HUES6 (cell line): ENCODE measurements around the gene FSIP1.

Source experiments
- H3K27ac ChIP-seq: 2 replicates; pipeline ENCODE4 v1.7.0; 2013; ENCODE audit warnings: low read depth, mild to moderate bottlenecking, low read length, inconsistent platforms
- H3K27me3 ChIP-seq: 2 replicates; pipeline ENCODE4 v1.6.1; 2013; ENCODE audit warnings: low read length; ENCODE audit not compliant: control insufficient read depth, insufficient read depth
- H3K36me3 ChIP-seq: 2 replicates; pipeline ENCODE4 v1.6.1; 2013; ENCODE audit warnings: low read length; ENCODE audit not compliant: control insufficient read depth, insufficient read depth
- H3K4me1 ChIP-seq: 2 replicates; pipeline ENCODE4 v1.6.1; 2013; ENCODE audit warnings: low read length; ENCODE audit not compliant: control insufficient read depth, insufficient read depth
- H3K4me3 ChIP-seq: 2 replicates; pipeline ENCODE4 v1.5.1; 2013; ENCODE audit warnings: low read depth, low read length
- H3K9ac ChIP-seq: one replicate; pipeline ENCODE4 v1.6.1; 2013; ENCODE audit warnings: mild to moderate bottlenecking, low read length
- H3K9me3 ChIP-seq: 2 replicates; pipeline ENCODE4 v1.6.1; 2013; ENCODE audit warnings: low read depth, low read length; ENCODE audit not compliant: control insufficient read depth, insufficient read depth

The FSIP1 gene

DNA sequence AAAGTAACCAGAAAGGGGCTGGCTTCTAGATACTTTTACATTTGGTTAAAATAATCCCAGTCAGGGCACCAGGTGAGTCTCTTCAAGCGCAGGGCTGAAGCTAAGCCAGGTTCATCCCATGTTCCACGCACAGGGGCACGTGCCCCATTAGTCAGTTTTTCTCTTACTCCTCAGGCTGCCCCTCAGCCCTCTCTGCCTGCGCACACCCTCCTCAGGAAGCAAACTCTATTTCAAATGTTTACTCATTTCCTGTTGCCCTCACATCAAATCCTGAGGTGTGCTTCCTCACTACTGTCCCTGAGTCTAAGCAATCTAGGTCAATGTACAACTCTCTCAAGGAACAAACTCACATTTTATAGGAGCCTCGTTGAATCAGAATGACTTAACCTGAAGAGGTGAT is 153.3 kb downstream of the FSIP1 start:
- Histone ChIP-seq H3K9me3 (peaks cover 5% of the 10 kb centered on the region), H3K36me3 (no peaks in the 10 kb centered on the region), H3K27me3 (no peaks in the 10 kb centered on the region), H3K27ac (no peak overlapping the region), H3K9ac (no peak overlapping the region), H3K4me3 (no peak overlapping the region), H3K4me1 (no peaks in the 10 kb centered on the region; the same call in 1 of the 2 replicates)

- no peaks in the 10 kb centered on the region for H3K27me3 ChIP-seq
- no peaks in the 10 kb centered on the region for H3K36me3 ChIP-seq
- no peak overlapping the region for H3K9ac ChIP-seq
- no peaks in the 10 kb centered on the region; the same call in 1 of the 2 replicates for H3K4me1 ChIP-seq
- no peak overlapping the region for H3K4me3 ChIP-seq
- H3K27ac ChIP-seq: no peak overlapping the region
- H3K9me3 ChIP-seq: peaks cover 5% of the 10 kb centered on the region
These were observed 153.9 kb downstream of the FSIP1 start for GRCh38 chr15:39628546-39629257.

GRCh38 chr15:39628144-39628508 is 154.5 kb downstream of the FSIP1 start:
- Histone ChIP-seq H3K9me3 (peaks cover 5% of the 10 kb centered on the region), H3K4me3 (no peak overlapping the region), H3K27ac (no peak overlapping the region), H3K4me1 (no peaks in the 10 kb centered on the region; the same call in 1 of the 2 replicates), H3K9ac (no peak overlapping the region), H3K36me3 (no peaks in the 10 kb centered on the region), H3K27me3 (no peaks in the 10 kb centered on the region)

DNA sequence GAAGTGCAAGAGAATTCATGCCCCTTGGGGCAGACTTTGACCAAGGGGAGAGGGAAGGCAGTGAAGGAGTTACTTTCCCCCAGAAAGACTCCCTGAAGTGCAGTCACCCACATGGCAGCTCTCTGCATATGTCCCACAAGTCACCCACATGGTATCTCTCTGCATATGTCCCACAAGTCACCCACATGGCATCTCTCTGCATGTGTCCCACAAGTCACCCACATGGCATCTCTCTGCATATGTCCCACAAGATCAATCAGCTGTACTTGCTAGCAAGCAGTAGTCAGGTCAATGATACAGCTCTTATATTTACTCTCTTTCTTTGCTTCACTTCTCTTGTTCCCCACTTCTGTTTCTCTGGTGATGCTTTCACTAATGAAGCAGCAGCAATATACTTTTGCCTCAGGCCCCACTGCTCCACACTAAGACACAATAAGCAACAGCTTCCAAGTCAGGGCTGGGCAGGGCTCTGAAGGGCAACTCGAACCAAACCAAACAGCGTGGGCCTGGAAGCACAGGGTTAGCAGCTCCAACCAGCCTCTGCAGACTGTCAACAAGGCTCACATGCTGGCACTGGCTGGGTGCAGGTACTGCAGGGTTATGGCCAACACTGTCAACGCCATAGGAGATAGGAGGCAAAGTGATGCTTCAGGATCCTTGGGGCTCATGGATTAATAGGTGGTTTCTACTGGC is 155.0 kb downstream of the FSIP1 start:
- Histone ChIP-seq H3K36me3 (no peaks in the 10 kb centered on the region), H3K9me3 (peaks cover 5% of the 10 kb centered on the region), H3K4me3 (no peak overlapping the region), H3K27me3 (no peaks in the 10 kb centered on the region), H3K4me1 (no peaks in the 10 kb centered on the region; the same call in 1 of the 2 replicates), H3K27ac (no peak overlapping the region), H3K9ac (no peak overlapping the region)

DNA sequence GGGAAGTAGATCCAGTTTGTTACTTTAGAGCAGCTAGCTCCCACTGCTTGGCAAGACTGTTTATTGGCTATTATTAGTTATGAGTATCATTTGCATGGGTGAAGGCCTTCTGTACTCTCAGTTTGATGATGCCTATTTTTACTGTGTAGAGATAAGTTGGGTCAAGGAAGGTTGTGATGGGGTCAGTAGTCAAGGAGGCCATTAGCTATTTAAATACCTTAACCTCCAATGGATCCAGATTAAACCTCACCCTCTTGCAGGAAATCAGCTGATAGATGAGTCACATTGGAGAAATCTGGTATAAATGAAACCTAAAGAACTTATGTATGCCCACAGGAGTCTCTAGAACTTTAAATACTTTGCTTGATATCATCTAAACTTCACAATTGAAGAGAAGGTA is 156.8 kb downstream of the FSIP1 start:
- no peak overlapping the region for H3K9ac ChIP-seq
- H3K4me3 ChIP-seq: no peak overlapping the region
- no peak overlapping the region for H3K27ac ChIP-seq
- H3K9me3 ChIP-seq: peaks cover 5% of the 10 kb centered on the region
- H3K36me3 ChIP-seq: no peaks in the 10 kb centered on the region
- H3K27me3 ChIP-seq: no peaks in the 10 kb centered on the region
- no peaks in the 10 kb centered on the region; the same call in 1 of the 2 replicates for H3K4me1 ChIP-seq

GRCh38 chr15:39625451-39625850 is 157.2 kb downstream of the FSIP1 start:
- Histone ChIP-seq H3K4me3 (no peak overlapping the region), H3K9me3 (peaks cover 5% of the 10 kb centered on the region), H3K27ac (no peak overlapping the region), H3K9ac (no peak overlapping the region), H3K36me3 (no peaks in the 10 kb centered on the region), H3K27me3 (no peaks in the 10 kb centered on the region), H3K4me1 (no peaks in the 10 kb centered on the region; the same call in 1 of the 2 replicates)

DNA sequence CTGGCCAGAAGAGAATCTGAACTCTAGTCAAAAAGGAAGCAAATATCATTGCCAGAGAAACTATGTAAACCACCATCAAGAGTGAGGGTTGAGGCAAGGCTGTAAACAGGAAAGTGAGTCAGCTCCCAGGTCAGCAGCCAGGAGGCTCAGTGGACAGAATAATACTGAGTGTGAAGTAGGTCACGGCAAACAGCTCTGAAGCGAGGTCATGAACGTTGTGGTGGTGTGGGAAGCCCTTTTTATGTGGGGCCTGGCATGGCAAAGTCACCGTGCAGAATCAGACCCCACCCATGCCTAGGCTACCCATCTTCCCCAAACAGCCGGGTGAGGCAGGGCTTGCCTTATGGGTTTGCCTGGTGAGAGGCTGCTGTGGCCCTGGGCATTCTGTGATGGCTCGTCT is 157.8 kb downstream of the FSIP1 start:
- Histone ChIP-seq H3K4me3 (no peak overlapping the region), H3K27ac (no peak overlapping the region), H3K9ac (no peak overlapping the region), H3K9me3 (peaks cover 5% of the 10 kb centered on the region), H3K36me3 (no peaks in the 10 kb centered on the region), H3K4me1 (no peaks in the 10 kb centered on the region; the same call in 1 of the 2 replicates), H3K27me3 (no peaks in the 10 kb centered on the region)

DNA sequence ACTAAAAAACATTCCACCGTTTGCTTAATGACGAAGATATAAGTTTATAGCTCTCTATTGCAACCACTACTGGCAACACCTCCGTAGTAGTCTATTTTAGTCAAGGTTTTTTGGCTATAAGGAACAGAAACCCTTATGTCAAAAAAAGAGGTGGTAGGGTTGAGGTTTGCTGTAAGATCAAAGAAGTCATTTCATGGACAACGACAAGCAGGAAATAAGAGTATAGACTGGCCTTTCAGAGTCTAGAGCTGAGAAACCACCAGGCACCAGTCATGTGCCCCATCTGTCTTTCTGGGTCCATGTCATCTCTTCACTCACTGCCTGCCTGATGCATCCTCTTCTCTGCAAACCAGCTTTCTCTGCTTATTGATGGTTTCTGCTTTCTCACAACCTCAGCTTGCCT is 159.1 kb downstream of the FSIP1 start:
- H3K36me3 ChIP-seq: no peaks in the 10 kb centered on the region
- no peak overlapping the region for H3K4me3 ChIP-seq
- no peak overlapping the region for H3K9ac ChIP-seq
- H3K9me3 ChIP-seq: peaks cover 5% of the 10 kb centered on the region
- H3K4me1 ChIP-seq: no peaks in the 10 kb centered on the region; the same call in 1 of the 2 replicates
- H3K27ac ChIP-seq: no peak overlapping the region
- H3K27me3 ChIP-seq: no peaks in the 10 kb centered on the region

- no peaks in the 10 kb centered on the region for H3K36me3 ChIP-seq
- peaks cover 5% of the 10 kb centered on the region for H3K9me3 ChIP-seq
- no peak overlapping the region for H3K27ac ChIP-seq
- H3K4me3 ChIP-seq: no peak overlapping the region
- no peaks in the 10 kb centered on the region; the same call in 1 of the 2 replicates for H3K4me1 ChIP-seq
- H3K9ac ChIP-seq: no peak overlapping the region
- no peaks in the 10 kb centered on the region for H3K27me3 ChIP-seq
These were observed 159.8 kb downstream of the FSIP1 start for GRCh38 chr15:39622660-39623516.

GRCh38 chr15:39621976-39622375 is 160.7 kb downstream of the FSIP1 start:
- Histone ChIP-seq H3K27me3 (no peaks in the 10 kb centered on the region), H3K27ac (no peak overlapping the region), H3K4me3 (no peak overlapping the region), H3K9ac (no peak overlapping the region), H3K36me3 (no peaks in the 10 kb centered on the region), H3K9me3 (peaks cover 5% of the 10 kb centered on the region), H3K4me1 (no peaks in the 10 kb centered on the region; the same call in 1 of the 2 replicates)
